ENCODE results near the gene NTM. TPM values are rescaled to one million over a fixed set of nuclear protein-coding genes. Genes with fewer than 3 reads are reported as not detected.

NTM gene
- total and polyA plus RNA-seq, 2 donors from 2014 or later: 0.92 to 10.3 TPM

DNA sequence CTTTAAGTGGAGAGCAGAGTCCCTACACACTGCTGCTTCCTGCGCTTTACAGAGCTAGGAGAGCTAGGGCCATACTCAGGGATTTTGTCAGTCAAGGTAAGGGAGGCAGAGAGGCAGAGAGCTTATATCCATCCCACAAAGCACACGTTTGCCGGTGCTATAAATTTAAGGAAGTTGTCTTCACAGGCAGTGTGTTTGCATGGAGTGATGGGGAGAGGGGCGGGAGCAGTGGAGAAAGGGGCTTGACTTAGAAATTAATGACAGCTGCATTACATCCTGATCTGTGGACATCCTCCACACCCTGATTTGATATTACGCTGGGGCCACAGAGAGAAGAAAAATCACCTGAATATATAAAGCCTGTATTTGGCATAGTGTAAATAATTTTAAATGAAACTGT, 84.1 kb downstream of the NTM start:
- Histone ChIP-seq H3K4me1 (ENCODE audit: control insufficient read depth in 2 of 3, insufficient read depth in 2 of 3, low read depth in 1 of 3, low read length in 3 of 3) (no peaks in the 10 kb centered on the region), H3K27me3 (ENCODE audit: control insufficient read depth, insufficient read depth, low read length) (no peaks in the 10 kb centered on the region), H3K9me3 (ENCODE audit: control insufficient read depth in 2 of 3, insufficient read depth in 1 of 3, low read length in 3 of 3) (no peaks in the 10 kb centered on the region), H3K36me3 (ENCODE audit: control insufficient read depth in 2 of 3, insufficient read depth in 3 of 3, low read length in 3 of 3) (no peaks in the 10 kb centered on the region), H3K9ac (ENCODE audit: low read length in 3 of 3) (no peak overlapping the region), H3K27ac (ENCODE audit: low read depth in 2 of 2, low read length in 2 of 2) (no peak overlapping the region), H3K4me3 (ENCODE audit: low read length in 3 of 3) (no peak overlapping the region)
- intact Hi-C loops (cut with DNase I): no loop called here
- DNase-seq: no peak
- TF ChIP-seq, protein P1, sequence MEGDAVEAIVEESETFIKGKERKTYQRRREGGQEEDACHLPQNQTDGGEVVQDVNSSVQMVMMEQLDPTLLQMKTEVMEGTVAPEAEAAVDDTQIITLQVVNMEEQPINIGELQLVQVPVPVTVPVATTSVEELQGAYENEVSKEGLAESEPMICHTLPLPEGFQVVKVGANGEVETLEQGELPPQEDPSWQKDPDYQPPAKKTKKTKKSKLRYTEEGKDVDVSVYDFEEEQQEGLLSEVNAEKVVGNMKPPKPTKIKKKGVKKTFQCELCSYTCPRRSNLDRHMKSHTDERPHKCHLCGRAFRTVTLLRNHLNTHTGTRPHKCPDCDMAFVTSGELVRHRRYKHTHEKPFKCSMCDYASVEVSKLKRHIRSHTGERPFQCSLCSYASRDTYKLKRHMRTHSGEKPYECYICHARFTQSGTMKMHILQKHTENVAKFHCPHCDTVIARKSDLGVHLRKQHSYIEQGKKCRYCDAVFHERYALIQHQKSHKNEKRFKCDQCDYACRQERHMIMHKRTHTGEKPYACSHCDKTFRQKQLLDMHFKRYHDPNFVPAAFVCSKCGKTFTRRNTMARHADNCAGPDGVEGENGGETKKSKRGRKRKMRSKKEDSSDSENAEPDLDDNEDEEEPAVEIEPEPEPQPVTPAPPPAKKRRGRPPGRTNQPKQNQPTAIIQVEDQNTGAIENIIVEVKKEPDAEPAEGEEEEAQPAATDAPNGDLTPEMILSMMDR (IDR thresholded peaks at IDR 0.05; ENCODE audit: borderline replicate concordance, extremely low read depth, insufficient read depth): no peak
- no peak for FAIRE-seq

GRCh38 chr11:131454989-131455388, 84.6 kb downstream of the NTM start:
- no peaks in the 10 kb centered on the region for H3K27me3 ChIP-seq (ENCODE audit: control insufficient read depth, insufficient read depth, low read length)
- no peak overlapping the region for H3K4me3 ChIP-seq (ENCODE audit: low read length in 3 of 3)
- H3K4me1 ChIP-seq (ENCODE audit: control insufficient read depth in 2 of 3, insufficient read depth in 2 of 3, low read depth in 1 of 3, low read length in 3 of 3): no peaks in the 10 kb centered on the region
- H3K36me3 ChIP-seq (ENCODE audit: control insufficient read depth in 2 of 3, insufficient read depth in 3 of 3, low read length in 3 of 3): no peaks in the 10 kb centered on the region
- DNase-seq (no peak), FAIRE-seq (no peak)
- intact Hi-C loops (cut with DNase I): no loop called here
- H3K27ac ChIP-seq (ENCODE audit: low read depth in 2 of 2, low read length in 2 of 2): no peak overlapping the region
- no peak overlapping the region for H3K9ac ChIP-seq (ENCODE audit: low read length in 3 of 3)
- TF ChIP-seq, protein P1 (IDR thresholded peaks at IDR 0.05; ENCODE audit: borderline replicate concordance, extremely low read depth, insufficient read depth): no peak
- no peaks in the 10 kb centered on the region for H3K9me3 ChIP-seq (ENCODE audit: control insufficient read depth in 2 of 3, insufficient read depth in 1 of 3, low read length in 3 of 3)

GRCh38 chr11:131455843-131456704, 85.7 kb downstream of the NTM start:
- Histone ChIP-seq H3K27me3 (ENCODE audit: control insufficient read depth, insufficient read depth, low read length) (no peaks in the 10 kb centered on the region), H3K9me3 (ENCODE audit: control insufficient read depth in 2 of 3, insufficient read depth in 1 of 3, low read length in 3 of 3) (no peaks in the 10 kb centered on the region), H3K9ac (ENCODE audit: low read length in 3 of 3) (no peak overlapping the region), H3K27ac (ENCODE audit: low read depth in 2 of 2, low read length in 2 of 2) (no peak overlapping the region), H3K4me3 (ENCODE audit: low read length in 3 of 3) (no peak overlapping the region), H3K4me1 (ENCODE audit: control insufficient read depth in 2 of 3, insufficient read depth in 2 of 3, low read depth in 1 of 3, low read length in 3 of 3) (no peaks in the 10 kb centered on the region), H3K36me3 (ENCODE audit: control insufficient read depth in 2 of 3, insufficient read depth in 3 of 3, low read length in 3 of 3) (no peaks in the 10 kb centered on the region)
- TF ChIP-seq, protein P1 (IDR thresholded peaks at IDR 0.05; ENCODE audit: borderline replicate concordance, extremely low read depth, insufficient read depth): no peak
- intact Hi-C loops (cut with DNase I): no loop called here
- no peak for DNase-seq
- no peak for FAIRE-seq
